BE2C (cell line): ENCODE measurements around the gene RHBDL1.

ENCODE experiments used
- DNase-seq: peaks from one replicate; pipeline ENCODE4 v3.0.0-alpha.2; 2020
- H3K27me3 ChIP-seq: fragments of 250-450 bp; sonication (Bioruptor Pico); 2 replicates; pipeline ENCODE4 v1.5.1; 2020; ENCODE audit warnings: mild to moderate bottlenecking
- H3K36me3 ChIP-seq: fragments of 250-450 bp; sonication (Bioruptor Pico); 2 replicates; pipeline ENCODE4 v1.5.1; 2020; ENCODE audit warnings: mild to moderate bottlenecking
- H3K4me1 ChIP-seq: fragments of 250-450 bp; sonication (Bioruptor Pico); 2 replicates; pipeline ENCODE4 v1.5.1; 2020
- H3K4me3 ChIP-seq: 2 replicates; pipeline ENCODE4 v1.5.1; 2011; ENCODE audit warnings: low read depth, low read length
- H3K9me3 ChIP-seq: fragments of 250-450 bp; sonication (Bioruptor Pico); 2 replicates; pipeline ENCODE4 v1.5.1; 2020
- TF ChIP-seq, protein P1 (sequence below): IDR thresholded peaks from 2 replicates; pipeline ENCODE4 v1.5.1; 2012; ENCODE audit warnings: mild to moderate bottlenecking, low read depth, low read length

Gene RHBDL1

DNA sequence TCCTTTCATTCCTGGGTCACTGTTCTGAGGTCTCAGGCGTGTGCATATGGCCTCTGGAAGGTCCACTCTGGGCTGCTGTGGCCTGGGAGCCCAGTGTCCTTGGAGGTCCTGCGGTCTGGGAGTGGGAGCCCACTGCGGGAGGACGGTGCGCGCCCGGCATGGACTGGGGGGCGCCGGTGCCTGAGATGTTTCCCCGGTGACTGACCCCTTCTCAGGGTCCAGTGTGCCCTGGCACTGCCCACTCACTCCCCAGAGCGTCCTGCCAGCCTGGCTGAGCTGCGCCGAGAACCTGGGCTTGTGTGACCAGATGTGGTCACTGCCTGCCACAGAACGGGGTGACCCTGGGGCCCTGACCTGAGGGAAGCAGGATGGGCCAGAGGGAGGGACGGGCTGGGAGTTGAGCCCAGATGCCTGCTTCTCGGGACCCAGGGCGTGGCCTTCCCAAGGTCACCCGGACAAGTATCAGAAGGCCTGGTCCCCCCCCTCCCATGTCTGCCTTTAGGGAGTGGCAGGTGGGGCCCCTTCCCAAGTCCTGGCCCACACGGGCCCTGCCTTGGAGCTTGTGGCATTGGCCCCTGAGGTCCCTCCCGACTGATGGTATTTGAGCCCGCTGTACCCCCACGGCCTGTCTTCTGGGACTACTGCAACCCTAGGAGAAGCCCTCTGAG, 1.1 kb upstream of the RHBDL1 start:
- Histone ChIP-seq H3K27me3 (no peaks in the 10 kb centered on the region), H3K4me3 (no peak overlapping the region), H3K36me3 (peaks cover 47% of the 10 kb centered on the region), H3K9me3 (no peaks in the 10 kb centered on the region), H3K4me1 (peaks cover 7% of the 10 kb centered on the region)
- no peak for DNase-seq
- TF ChIP-seq, protein P1, sequence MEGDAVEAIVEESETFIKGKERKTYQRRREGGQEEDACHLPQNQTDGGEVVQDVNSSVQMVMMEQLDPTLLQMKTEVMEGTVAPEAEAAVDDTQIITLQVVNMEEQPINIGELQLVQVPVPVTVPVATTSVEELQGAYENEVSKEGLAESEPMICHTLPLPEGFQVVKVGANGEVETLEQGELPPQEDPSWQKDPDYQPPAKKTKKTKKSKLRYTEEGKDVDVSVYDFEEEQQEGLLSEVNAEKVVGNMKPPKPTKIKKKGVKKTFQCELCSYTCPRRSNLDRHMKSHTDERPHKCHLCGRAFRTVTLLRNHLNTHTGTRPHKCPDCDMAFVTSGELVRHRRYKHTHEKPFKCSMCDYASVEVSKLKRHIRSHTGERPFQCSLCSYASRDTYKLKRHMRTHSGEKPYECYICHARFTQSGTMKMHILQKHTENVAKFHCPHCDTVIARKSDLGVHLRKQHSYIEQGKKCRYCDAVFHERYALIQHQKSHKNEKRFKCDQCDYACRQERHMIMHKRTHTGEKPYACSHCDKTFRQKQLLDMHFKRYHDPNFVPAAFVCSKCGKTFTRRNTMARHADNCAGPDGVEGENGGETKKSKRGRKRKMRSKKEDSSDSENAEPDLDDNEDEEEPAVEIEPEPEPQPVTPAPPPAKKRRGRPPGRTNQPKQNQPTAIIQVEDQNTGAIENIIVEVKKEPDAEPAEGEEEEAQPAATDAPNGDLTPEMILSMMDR, result no peak

- H3K36me3 ChIP-seq, result peaks cover 32% of the 10 kb centered on the region
- H3K27me3 ChIP-seq, result no peaks in the 10 kb centered on the region
- H3K4me1 ChIP-seq, result peaks cover 7% of the 10 kb centered on the region
- DNase-seq, result no peak
- no peaks in the 10 kb centered on the region for H3K9me3 ChIP-seq
- TF ChIP-seq, protein P1, result no peak
- no peak overlapping the region for H3K4me3 ChIP-seq
Observed at GRCh38 chr16:675884-676564, 553 bp downstream of the RHBDL1 start.

- Histone ChIP-seq H3K36me3 (peaks cover 32% of the 10 kb centered on the region), H3K27me3 (no peaks in the 10 kb centered on the region), H3K4me3 (no peak overlapping the region), H3K9me3 (no peaks in the 10 kb centered on the region), H3K4me1 (peaks cover 10% of the 10 kb centered on the region)
- no peak for DNase-seq
- TF ChIP-seq, protein P1, result no peak
Observed at GRCh38 chr16:676565-676902, 1.1 kb downstream of the RHBDL1 start.

DNA sequence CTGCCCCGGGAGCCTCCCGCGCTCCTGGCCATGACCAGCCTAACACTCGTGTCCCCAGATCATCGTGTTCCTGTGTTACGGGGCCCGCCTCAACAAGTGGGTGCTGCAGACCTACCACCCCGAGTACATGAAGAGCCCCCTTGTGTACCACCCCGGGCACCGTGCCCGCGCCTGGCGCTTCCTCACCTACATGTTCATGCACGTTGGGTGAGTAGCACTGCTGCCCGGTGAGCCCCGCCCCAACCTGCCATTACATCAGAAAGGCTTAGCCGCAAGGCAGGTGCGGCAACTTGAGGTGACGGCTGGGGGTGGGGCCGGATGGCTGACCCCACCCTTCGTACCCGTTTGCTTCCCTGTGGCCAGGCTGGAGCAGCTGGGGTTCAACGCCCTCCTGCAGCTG, 1.4 kb downstream of the RHBDL1 start:
- Histone ChIP-seq H3K27me3 (no peaks in the 10 kb centered on the region), H3K36me3 (peaks cover 34% of the 10 kb centered on the region), H3K4me3 (no peak overlapping the region), H3K9me3 (no peaks in the 10 kb centered on the region), H3K4me1 (peaks cover 14% of the 10 kb centered on the region)
- TF ChIP-seq, protein P1, result no peak
- no peak for DNase-seq

GRCh38 chr16:677316-678190, 2.1 kb downstream of the RHBDL1 start:
- TF ChIP-seq, protein P1, result no peak
- H3K4me1 ChIP-seq, result peaks cover 14% of the 10 kb centered on the region
- H3K27me3 ChIP-seq, result no peaks in the 10 kb centered on the region
- H3K4me3 ChIP-seq, result no peak overlapping the region
- no peak for DNase-seq
- peaks cover 34% of the 10 kb centered on the region for H3K36me3 ChIP-seq
- no peaks in the 10 kb centered on the region for H3K9me3 ChIP-seq
